Retinal pigment epithelial cell (primary cell): ENCODE data around the gene PRND.

Experiments
- DNase-seq: peaks from one replicate; pipeline ENCODE4 v3.0.0-alpha.2; 2010; ENCODE audit warnings: low read depth
- H3K4me3 ChIP-seq: 2 replicates; pipeline ENCODE4 v1.5.1; 2011; ENCODE audit warnings: mild to moderate bottlenecking, low read length, control low read depth, moderate library complexity
- TF ChIP-seq, protein P1 (sequence below): conservative IDR thresholded peaks from 2 replicates; pipeline ENCODE4 v1.5.1; 2011; ENCODE audit warnings: low read depth, low read length, control low read depth, inconsistent platforms

PRND gene

DNA sequence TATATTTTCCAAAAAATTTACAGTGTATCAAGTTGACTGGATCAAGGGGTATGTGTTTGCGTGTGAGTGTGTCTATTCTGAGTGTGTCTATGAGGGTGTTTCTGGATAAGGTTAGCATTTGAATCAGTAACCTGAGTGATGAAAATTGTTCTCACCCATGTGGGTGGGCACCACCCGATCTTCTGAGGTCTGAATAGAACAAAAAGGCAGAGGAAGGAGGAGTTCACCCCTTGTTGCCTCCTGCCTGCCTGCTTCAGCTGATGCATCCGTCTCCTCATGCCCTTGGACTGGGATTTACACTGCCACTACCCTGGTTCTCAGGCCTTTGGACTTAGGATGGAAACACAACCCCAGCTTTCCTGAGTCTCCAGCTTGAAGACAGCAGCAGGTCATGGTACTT is 13.7 kb upstream of the PRND start:
- TF ChIP-seq, protein P1, sequence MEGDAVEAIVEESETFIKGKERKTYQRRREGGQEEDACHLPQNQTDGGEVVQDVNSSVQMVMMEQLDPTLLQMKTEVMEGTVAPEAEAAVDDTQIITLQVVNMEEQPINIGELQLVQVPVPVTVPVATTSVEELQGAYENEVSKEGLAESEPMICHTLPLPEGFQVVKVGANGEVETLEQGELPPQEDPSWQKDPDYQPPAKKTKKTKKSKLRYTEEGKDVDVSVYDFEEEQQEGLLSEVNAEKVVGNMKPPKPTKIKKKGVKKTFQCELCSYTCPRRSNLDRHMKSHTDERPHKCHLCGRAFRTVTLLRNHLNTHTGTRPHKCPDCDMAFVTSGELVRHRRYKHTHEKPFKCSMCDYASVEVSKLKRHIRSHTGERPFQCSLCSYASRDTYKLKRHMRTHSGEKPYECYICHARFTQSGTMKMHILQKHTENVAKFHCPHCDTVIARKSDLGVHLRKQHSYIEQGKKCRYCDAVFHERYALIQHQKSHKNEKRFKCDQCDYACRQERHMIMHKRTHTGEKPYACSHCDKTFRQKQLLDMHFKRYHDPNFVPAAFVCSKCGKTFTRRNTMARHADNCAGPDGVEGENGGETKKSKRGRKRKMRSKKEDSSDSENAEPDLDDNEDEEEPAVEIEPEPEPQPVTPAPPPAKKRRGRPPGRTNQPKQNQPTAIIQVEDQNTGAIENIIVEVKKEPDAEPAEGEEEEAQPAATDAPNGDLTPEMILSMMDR, result no peak
- DNase-seq, result no peak
- H3K4me3 ChIP-seq, result no peak overlapping the region

DNA sequence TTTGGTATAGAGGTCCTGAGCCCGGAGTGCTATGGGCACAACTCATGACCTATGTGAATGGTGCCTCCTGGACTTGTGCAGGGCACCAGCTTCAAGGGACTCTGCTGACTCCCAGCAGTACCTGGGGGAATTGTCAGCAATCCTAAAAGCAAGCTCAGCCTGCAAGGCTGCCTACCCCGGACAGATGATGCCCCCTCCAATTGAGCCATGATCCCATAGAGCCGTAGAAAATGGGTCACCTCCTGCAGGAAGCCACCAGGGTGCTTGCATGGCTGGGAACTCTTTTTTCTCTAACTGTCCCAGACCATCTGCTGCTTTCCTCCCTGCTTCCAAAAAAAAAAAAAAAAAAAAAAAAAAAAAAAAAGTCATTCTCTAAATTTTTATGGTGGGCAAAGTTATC is 12.9 kb upstream of the PRND start:
- TF ChIP-seq, protein P1, result no peak
- DNase-seq, result no peak
- no peak overlapping the region for H3K4me3 ChIP-seq

DNA sequence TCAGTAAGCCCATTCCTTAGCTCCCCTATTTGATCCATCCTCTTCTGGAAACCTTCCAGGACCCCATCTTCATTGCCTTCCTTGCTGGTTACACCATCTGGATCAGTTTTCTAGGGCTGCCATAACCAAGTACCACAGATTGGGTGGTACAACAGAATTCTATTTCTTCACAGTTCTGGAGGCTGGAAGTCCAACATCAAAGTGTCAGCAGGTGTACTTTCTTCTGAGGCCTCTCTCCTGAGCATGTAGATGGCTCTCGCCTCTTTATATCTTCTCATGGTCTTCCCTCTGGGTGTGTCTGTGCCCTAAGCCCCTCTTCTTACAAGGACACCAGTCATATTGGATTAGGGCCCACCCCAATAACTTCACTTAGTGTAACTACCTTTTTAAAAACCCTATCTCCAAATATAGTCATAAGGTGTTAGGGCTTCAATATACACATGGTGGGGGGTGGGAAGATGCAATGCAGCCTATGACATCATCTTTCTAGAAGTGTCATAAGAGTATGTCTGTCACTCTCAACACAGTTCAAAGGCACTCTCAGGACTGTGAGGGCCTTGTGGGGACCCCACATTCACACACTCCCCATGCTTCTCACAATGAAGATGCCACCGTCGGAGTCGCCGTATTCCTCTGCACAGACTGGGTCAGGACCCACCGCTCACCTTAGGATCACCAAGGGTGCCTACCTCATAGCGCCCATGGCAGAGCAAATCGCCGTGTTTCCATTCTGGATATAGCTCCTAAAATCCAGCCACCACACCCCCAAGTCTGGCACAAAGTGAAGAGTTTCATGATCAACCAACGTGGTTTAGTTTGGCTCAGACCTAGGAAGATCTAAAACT is 12.2 kb upstream of the PRND start:
- TF ChIP-seq, protein P1, result no peak
- H3K4me3 ChIP-seq, result no peak overlapping the region
- DNase-seq, result no peak

DNA sequence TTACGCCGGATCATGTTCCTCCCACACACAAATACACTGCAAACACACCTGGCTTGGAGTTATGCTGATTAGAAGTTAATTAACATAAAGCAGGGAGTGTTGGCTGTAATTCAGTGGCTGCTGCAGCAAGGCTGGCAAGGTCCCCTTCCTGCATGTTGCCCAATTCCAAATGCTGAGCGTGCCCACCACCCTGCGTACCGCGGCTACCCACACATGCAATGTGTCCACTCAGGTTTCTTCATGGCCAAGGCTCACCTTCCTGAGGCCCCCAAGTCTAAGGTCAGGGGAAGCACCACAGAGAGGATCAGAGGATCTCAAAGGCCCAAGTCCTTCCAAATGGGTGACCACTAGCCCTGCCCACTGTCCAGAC is 11.6 kb upstream of the PRND start:
- TF ChIP-seq, protein P1, result no peak
- H3K4me3 ChIP-seq, result no peak overlapping the region
- no peak for DNase-seq

DNA sequence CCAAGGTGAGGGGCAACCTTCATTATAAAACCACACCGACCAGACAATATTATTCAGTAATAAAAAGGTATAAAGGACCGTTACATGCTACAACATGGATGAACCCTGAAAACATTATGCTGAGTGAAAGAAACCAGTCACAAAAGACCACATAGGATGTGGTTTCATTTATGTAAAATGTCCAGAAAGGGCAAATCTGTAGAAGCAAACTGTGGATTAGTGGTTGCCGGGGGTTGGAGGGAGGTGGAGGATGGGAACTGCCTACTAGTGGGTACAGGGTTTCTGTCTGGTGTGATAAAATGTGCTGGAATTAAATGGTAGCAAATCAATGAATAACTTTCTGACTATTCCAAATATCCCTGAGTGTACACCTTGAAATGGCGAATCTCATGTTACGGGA is 10.2 kb upstream of the PRND start:
- H3K4me3 ChIP-seq, result no peak overlapping the region
- DNase-seq, result no peak
- TF ChIP-seq, protein P1, result no peak

DNA sequence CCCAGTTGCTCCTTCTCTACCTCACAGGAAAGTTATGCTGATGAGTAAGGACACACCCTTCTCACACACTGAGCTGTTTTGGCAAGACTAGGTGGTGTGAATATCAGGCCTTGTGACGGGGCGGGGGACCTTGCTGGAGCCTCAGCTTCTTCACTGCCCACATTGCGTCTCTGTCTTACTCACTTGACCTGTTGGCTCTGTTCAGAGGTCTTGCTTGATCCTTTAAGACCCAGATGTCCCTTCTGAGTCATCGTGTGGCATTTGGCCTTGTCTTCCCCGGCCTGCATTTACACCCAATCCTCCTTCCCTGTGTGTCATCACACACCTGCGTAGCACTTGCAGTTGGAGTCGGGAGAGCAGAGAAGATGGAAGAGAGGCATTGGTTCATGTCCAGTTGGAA is 8.3 kb upstream of the PRND start:
- DNase-seq, result no peak
- TF ChIP-seq, protein P1, result no peak
- no peak overlapping the region for H3K4me3 ChIP-seq

DNA sequence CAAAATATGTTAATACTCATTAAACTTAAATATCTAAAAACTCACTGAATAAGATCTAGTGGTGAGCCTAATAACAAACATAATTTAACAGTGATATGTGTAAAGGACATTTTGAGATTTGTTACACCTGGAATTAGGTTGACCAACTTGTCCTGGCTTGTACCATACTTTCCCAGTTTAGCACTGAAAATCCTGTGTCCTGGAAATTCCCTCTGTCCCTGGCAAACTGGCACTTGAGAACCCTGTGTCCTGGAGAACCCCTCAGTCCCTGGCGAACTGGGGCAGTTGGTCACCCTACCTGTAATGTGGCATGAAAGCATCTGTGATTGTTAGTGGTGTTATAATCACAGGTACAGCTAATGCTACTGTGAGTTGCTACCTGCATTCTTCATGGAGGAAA is 6.9 kb upstream of the PRND start:
- TF ChIP-seq, protein P1, result no peak
- H3K4me3 ChIP-seq, result no peak overlapping the region
- no peak for DNase-seq
